H1 (cell line): ENCODE data around the gene LPCAT3. TPM values are rescaled to one million over a fixed set of nuclear protein-coding genes. Genes with fewer than 3 reads are reported as not detected.

ENCODE experiments used
- CTCF ChIA-PET: fragments of 300-600 bp; sonication (Branson Sonifier 250); formaldehyde crosslinking; loops from one replicate; lab custom pipeline; 2021; ENCODE audit not compliant: partially characterized antibody; lab: Charles Lee
- POLR2A ChIA-PET: fragments of 300-600 bp; sonication (Branson Sonifier 250); formaldehyde crosslinking; loops from one replicate; lab custom pipeline; 2021; ENCODE audit warnings: inconsistent platforms; ENCODE audit not compliant: partially characterized antibody; lab: Charles Lee
- DNase-seq, 2 experiments: peaks; one replicate each; pipeline versions ENCODE4 v3.0.0 to v3.0.0-alpha.2; 2010 to 2022; ENCODE audit warnings: low spot score in 2 of 2, low read depth in 1 of 2, mixed read lengths in 1 of 2
- FAIRE-seq: peaks from 2 replicates; lab custom pipeline; 2011; peaks lifted over from hg19 to GRCh38; lab: Jason Lieb, UNC
- H2AFZ ChIP-seq: 2 replicates; pipeline ENCODE4 v1.8.1; 2012; ENCODE audit warnings: low read length, inconsistent platforms
- H2AK5ac ChIP-seq: 2 replicates; pipeline ENCODE4 v1.6.1; 2013; ENCODE audit warnings: low read depth, low read length
- H2BK120ac ChIP-seq: replicated peaks from 2 replicates; pipeline ENCODE3; 2013; ENCODE audit warnings: low read depth, low read length, inconsistent platforms
- H2BK12ac ChIP-seq: 2 replicates; pipeline ENCODE4 v1.6.1; 2013; ENCODE audit warnings: low read depth, low read length
- H2BK15ac ChIP-seq: 2 replicates; pipeline ENCODE4 v1.6.1; 2013; ENCODE audit warnings: low read length
- H2BK20ac ChIP-seq: 2 replicates; pipeline ENCODE4 v1.6.1; 2013; ENCODE audit warnings: low read length
- H2BK5ac ChIP-seq: 2 replicates; pipeline ENCODE4 v1.6.1; 2013; ENCODE audit warnings: low read depth, low read length
- H3K14ac ChIP-seq: 2 replicates; pipeline ENCODE4 v1.6.1; 2013; ENCODE audit warnings: inconsistent platforms; ENCODE audit not compliant: insufficient read length
- H3K18ac ChIP-seq: 2 replicates; pipeline ENCODE4 v1.6.1; 2013; ENCODE audit warnings: low read length; ENCODE audit errors: extremely low read depth
- H3K23ac ChIP-seq: 2 replicates; pipeline ENCODE4 v1.6.1; 2013; ENCODE audit warnings: inconsistent platforms; ENCODE audit not compliant: insufficient read length
- H3K23me2 ChIP-seq: 2 replicates; pipeline ENCODE4 v1.6.1; 2013; ENCODE audit warnings: low read depth, low read length
- H3K27ac ChIP-seq: 2 replicates; pipeline ENCODE4 v1.6.1; 2011; ENCODE audit warnings: low read depth, low read length, inconsistent platforms
- H3K27me3 ChIP-seq, 4 experiments: replicated peaks in 1 of 4; 1 replicate in 1 of 4; 2 replicates in 3 of 4; pipeline versions ENCODE4 v1.6.1 to v1.8.1; 2011 to 2013; ENCODE audit warnings: low read length in 3 of 4, mild to moderate bottlenecking in 3 of 4, inconsistent platforms in 2 of 4, mixed read lengths in 2 of 4, moderate library complexity in 1 of 4; ENCODE audit not compliant: control insufficient read depth in 3 of 4, insufficient read depth in 3 of 4; ENCODE audit errors: extremely low read depth in 1 of 4
- H3K36me3 ChIP-seq, 4 experiments: 2 replicates each; pipeline versions ENCODE4 v1.6.1 to v1.8.1; 2011 to 2013; ENCODE audit warnings: mild to moderate bottlenecking in 4 of 4, low read length in 3 of 4, moderate library complexity in 2 of 4, control low read depth in 1 of 4, inconsistent platforms in 1 of 4; ENCODE audit not compliant: insufficient read depth in 4 of 4, control insufficient read depth in 2 of 4
- H3K4ac ChIP-seq: replicated peaks from 2 replicates; pipeline ENCODE3; 2013; ENCODE audit warnings: low read length, low read depth, mixed read lengths, inconsistent platforms; ENCODE audit not compliant: insufficient read length
- H3K4me1 ChIP-seq, 4 experiments: replicated peaks in 1 of 4; 1 replicate in 1 of 4; 2 replicates in 3 of 4; pipeline versions ENCODE4 v1.6.1 to v1.8.1; 2011 to 2013; ENCODE audit warnings: low read length in 3 of 4, inconsistent platforms in 2 of 4, mixed read lengths in 1 of 4; ENCODE audit not compliant: insufficient read depth in 4 of 4, control insufficient read depth in 3 of 4
- H3K4me2 ChIP-seq, 2 experiments: 2 replicates each; pipeline versions ENCODE4 v1.6.1 to v1.8.1; 2011 to 2013; ENCODE audit warnings: low read depth in 2 of 2, low read length in 2 of 2, control low read depth in 1 of 2, inconsistent platforms in 1 of 2, mild to moderate bottlenecking in 1 of 2; ENCODE audit not compliant: insufficient read depth in 1 of 2
- H3K4me3 ChIP-seq, 4 experiments: fragments of 200-600, 300-600 bp in 1 of 4; sonication (generic), shearing (Covaris generic), sonication (Bioruptor Twin) in 1 of 4; 2 replicates each; pipeline versions ENCODE4 v1.5.1 to v1.8.1; 2011 to 2016; ENCODE audit warnings: low read length in 4 of 4, low read depth in 3 of 4, control low read depth in 2 of 4, inconsistent platforms in 2 of 4, mild to moderate bottlenecking in 2 of 4, mixed read lengths in 1 of 4, moderate library complexity in 1 of 4; ENCODE audit not compliant: insufficient read depth in 2 of 4; ENCODE audit errors: extremely low read depth in 1 of 4
- H3K56ac ChIP-seq: replicated peaks from 2 replicates; pipeline ENCODE3; 2013; ENCODE audit warnings: low read depth, mild to moderate bottlenecking, mixed read lengths, low read length, inconsistent platforms; ENCODE audit not compliant: insufficient read length
- H3K79me1 ChIP-seq: 2 replicates; pipeline ENCODE4 v1.6.1; 2013; ENCODE audit warnings: low read depth, low read length, control low read depth
- H3K79me2 ChIP-seq, 2 experiments: 2 replicates each; pipeline versions ENCODE4 v1.6.1 to v1.8.1; 2012 to 2013; ENCODE audit warnings: low read length in 2 of 2, mild to moderate bottlenecking in 2 of 2, inconsistent platforms in 1 of 2; ENCODE audit not compliant: insufficient read depth in 2 of 2, control insufficient read depth in 1 of 2
- H3K9ac ChIP-seq, 4 experiments: replicated peaks in 1 of 4; 1 replicate in 1 of 4; 2 replicates in 3 of 4; pipeline versions ENCODE4 v1.6.1 to v1.8.1; 2011 to 2013; ENCODE audit warnings: low read depth in 3 of 4, low read length in 3 of 4, control low read depth in 2 of 4, mild to moderate bottlenecking in 2 of 4, moderate library complexity in 2 of 4, inconsistent platforms in 1 of 4; ENCODE audit errors: extremely low read depth in 1 of 4
- H3K9me3 ChIP-seq, 2 experiments: 2 replicates each; pipeline versions ENCODE4 v1.6.1 to v1.8.1; 2012 to 2013; ENCODE audit warnings: mild to moderate bottlenecking in 2 of 2, moderate library complexity in 2 of 2, control low read depth in 1 of 2, inconsistent platforms in 1 of 2, low read depth in 1 of 2, low read length in 1 of 2, mixed read lengths in 1 of 2; ENCODE audit not compliant: insufficient read depth in 2 of 2
- H4K20me1 ChIP-seq, 2 experiments: replicated peaks in 1 of 2; 2 replicates each; pipeline versions ENCODE3 to v1.8.1; 2011 to 2013; ENCODE audit warnings: inconsistent platforms in 2 of 2, low read length in 2 of 2, mild to moderate bottlenecking in 1 of 2; ENCODE audit not compliant: insufficient read depth in 2 of 2, control insufficient read depth in 1 of 2
- H4K5ac ChIP-seq: 2 replicates; pipeline ENCODE4 v1.6.1; 2013; ENCODE audit warnings: low read length, low read depth, mixed read lengths, inconsistent platforms; ENCODE audit not compliant: insufficient read length
- H4K8ac ChIP-seq: 2 replicates; pipeline ENCODE4 v1.8.0; 2013; ENCODE audit warnings: mild to moderate bottlenecking, moderate library complexity, low read length, inconsistent platforms; ENCODE audit not compliant: insufficient read depth; ENCODE audit errors: extremely low read depth
- H4K91ac ChIP-seq: replicated peaks from 2 replicates; pipeline ENCODE3; 2013; ENCODE audit warnings: low read length, mixed read lengths, inconsistent platforms; ENCODE audit not compliant: insufficient read length
- BCL11A ChIP-seq, 2 experiments: IDR thresholded peaks; one replicate each; pipeline ENCODE4 v1.6.1; 2011; ENCODE audit warnings: low read depth in 2 of 2, low read length in 2 of 2, mild to moderate bottlenecking in 2 of 2
- EGR1 ChIP-seq: IDR thresholded peaks from 2 replicates; pipeline ENCODE4 v1.6.1; 2011; ENCODE audit warnings: low read depth, low read length, borderline replicate concordance
- JUN ChIP-seq: IDR thresholded peaks from 2 replicates; pipeline ENCODE4 v1.6.1; 2011; ENCODE audit warnings: low read depth, mild to moderate bottlenecking, improper control_type of control experiment, low read length
- NANOG ChIP-seq: IDR thresholded peaks from 2 replicates; pipeline ENCODE4 v1.6.1; 2011; ENCODE audit warnings: low read length, low read depth, mild to moderate bottlenecking, inconsistent platforms; ENCODE audit not compliant: insufficient read depth, poor library complexity, severe bottlenecking
- TAF7 ChIP-seq: optimal IDR thresholded peaks from 2 replicates; pipeline ENCODE3; 2011; ENCODE audit warnings: low read depth, mild to moderate bottlenecking, inconsistent platforms, low read length, moderate library complexity, borderline replicate concordance
- WGBS, 2 experiments: shearing (Covaris generic) in 1 of 2; methylation state at CpG; one replicate each; pipeline versions ENCODE4 v1.1.6 to v1.1.7; 2013 to 2015; ENCODE audit warnings: low lambda C conversion rate in 2 of 2, mixed read lengths in 2 of 2, inconsistent platforms in 1 of 2, low coverage in 1 of 2, missing lambda C conversion rate in 1 of 2; ENCODE audit not compliant: insufficient replicate concordance in 2 of 2, insufficient coverage in 1 of 2, insufficient read length in 1 of 2; ENCODE audit errors: extremely low coverage in 1 of 2, missing lambda C conversion rate in 1 of 2; 5-methylcytosine and 5-hydroxymethylcytosine counted together
- polyA plus RNA-seq, 7 experiments: library from polyadenylated mRNA; depleted of rRNA in 3 of 7; stranded (reverse) in 5 of 7; unstranded in 2 of 7; fragments of >200 nt in 5 of 7; fragments of 200-250 nt in 2 of 7; gene quantifications; 1 replicate in 5 of 7; 2 replicates in 1 of 7; 4 replicates in 1 of 7; pipeline versions ENCODE4 v1.2.1 to v1.2.3, GENCODE V29; 2011 to 2013; ENCODE audit warnings: missing spikeins in 2 of 7, mixed read lengths in 2 of 7
- total RNA-seq: library from RNA; stranded (reverse); fragmentation: NEBNext Ultra II Directional; extraction: Animal tissue kit (Norgen Biotek cat#: 25700); gene quantifications from 2 replicates; pipeline ENCODE4 v1.2.1, GENCODE V29; 2021

Gene LPCAT3
- total and polyA plus RNA-seq, 2 of the 8 experiments (the other 6 are each of a cell fraction or from before 2014, with no cell fraction given), result 55.8 to 70.4 TPM

DNA sequence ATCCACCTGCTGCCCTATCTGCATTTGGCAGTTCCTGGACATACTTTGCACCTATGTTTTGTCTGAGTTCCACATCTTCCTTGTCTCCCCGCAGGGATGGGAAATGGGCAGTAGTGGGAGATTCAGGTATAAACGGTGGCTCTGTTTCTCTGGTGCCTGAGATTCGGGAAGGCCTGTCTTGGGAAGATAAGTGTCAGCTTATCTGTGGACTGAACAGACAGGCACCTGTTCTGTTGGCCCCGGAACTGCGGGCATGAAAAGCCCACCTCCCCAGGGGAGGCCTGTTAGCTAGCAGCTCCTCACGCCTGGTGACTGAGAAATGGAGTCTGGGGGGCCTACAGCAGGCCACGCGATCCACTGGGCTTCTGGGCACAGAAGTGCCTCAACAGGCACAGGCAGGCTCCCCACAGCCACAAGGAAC, 53.7 kb downstream of the LPCAT3 start:
- Histone ChIP-seq H4K20me1 (peaks cover 2 to 4% of the 10 kb centered on the region in 2 experiments), H2BK12ac (0 out of 2 replicates have a peak overlapping the region, but pooled peaks have one; percentile 68), H3K79me2 (peaks cover 6 to 31% of the 10 kb centered on the region in 2 experiments; a peak in 3 of 4 replicates), H3K79me1 (peaks cover 2% of the 10 kb centered on the region; the same call in 1 of the 2 replicates), H2AK5ac (peak overlapping the region; percentile 89), H3K9me3 (no peaks in the 10 kb centered on the region), H3K4ac (peak overlapping the region; percentile 82), H3K56ac (peak overlapping the region; percentile 37), H3K23me2 (peaks cover 16% of the 10 kb centered on the region; the same call in 1 of the 2 replicates), H4K91ac (no peak overlapping the region), H3K4me2 (peak overlapping the region; percentile 66 to 93), H2BK20ac (no peak overlapping the region), H3K27ac (0 out of 2 replicates have a peak overlapping the region, but pooled peaks have one; percentile 13), H4K8ac (peak overlapping the region; percentile 72; the same call in 1 of the 2 replicates), H2BK5ac (peak overlapping the region; percentile 94), H3K36me3 (peaks cover 28 to 45% (median 32%) of the 10 kb centered on the region in 4 experiments), H3K14ac (no peak overlapping the region), H3K9ac (peak overlapping the region in 2 of 4 experiments; percentile 6 to 13; a peak in 4 of 7 replicates), H3K4me1 (peaks cover 12 to 48% (median 32%) of the 10 kb centered on the region in 4 experiments), H3K18ac (peak overlapping the region; percentile 76), H3K4me3 (peak overlapping the region in 2 of 4 experiments; percentile 23 to 79; a peak in 3 of 8 replicates), H3K27me3 (no peaks in the 10 kb centered on the region), H4K5ac (peak overlapping the region; percentile 34), H2BK120ac (no peak overlapping the region), H3K23ac (no peak overlapping the region), H2BK15ac (peak overlapping the region; percentile 41; the same call in 1 of the 2 replicates), H2AFZ (no peak overlapping the region)
- DNase-seq (no peak), FAIRE-seq (no peak)
- CTCF ChIA-PET, result interaction anchor here (0.6 to 12.2 kb wide), 32 partner anchors 10 to 944 kb away, joined by 3 to 277 read pairs (median 4); partner anchors contain the start of genes C12orf57, C1RL, PTPN6 and RNU7-1
- WGBS, 2 experiments, result 85% methylated on average over 8 of the region's 8 CpGs; no CpG with 5 or more reads in 1 of the 2 experiments
- no peak for TF ChIP-seq BCL11A (IDR thresholded peaks at IDR 0.05; ENCODE audit: low read depth in 2 of 2, low read length in 2 of 2)
- peak; percentile 33 for TF ChIP-seq TAF7
- TF ChIP-seq EGR1, result 0 out of 2 replicates have a peak, but pooled peaks have one; percentile 16
- TF ChIP-seq NANOG, result no peak
- no peak for TF ChIP-seq JUN
- POLR2A ChIA-PET, result interaction anchor here (0.5 to 44.0 kb wide), 12 partner anchors 4 to 144 kb away, joined by 3 to 1596 read pairs (median 8); partner anchors contain the start of genes ATN1, C12orf57, C1R and C1RL
